GM12865 (cell line): ENCODE results near the gene EFS.
"Not testable (repeated sequence)": the region's sequence is repeated elsewhere in the genome, so short reads cannot be mapped to it uniquely, and the experiment has no call there.

Experiments
- DNase-seq: peaks from one replicate; pipeline ENCODE4 v3.0.0; 2010; ENCODE audit warnings: low read depth
- H3K4me3 ChIP-seq: 2 replicates; pipeline ENCODE4 v1.5.1; 2011; ENCODE audit warnings: mild to moderate bottlenecking, low read depth, low read length, control low read depth
- TF ChIP-seq, protein P1 (sequence below): IDR thresholded peaks from 2 replicates; pipeline ENCODE4 v1.5.1; 2011; ENCODE audit warnings: low read length, control low read depth, low read depth, inconsistent platforms; ENCODE audit not compliant: insufficient read depth; ENCODE audit errors: missing control alignments

EFS gene

DNA sequence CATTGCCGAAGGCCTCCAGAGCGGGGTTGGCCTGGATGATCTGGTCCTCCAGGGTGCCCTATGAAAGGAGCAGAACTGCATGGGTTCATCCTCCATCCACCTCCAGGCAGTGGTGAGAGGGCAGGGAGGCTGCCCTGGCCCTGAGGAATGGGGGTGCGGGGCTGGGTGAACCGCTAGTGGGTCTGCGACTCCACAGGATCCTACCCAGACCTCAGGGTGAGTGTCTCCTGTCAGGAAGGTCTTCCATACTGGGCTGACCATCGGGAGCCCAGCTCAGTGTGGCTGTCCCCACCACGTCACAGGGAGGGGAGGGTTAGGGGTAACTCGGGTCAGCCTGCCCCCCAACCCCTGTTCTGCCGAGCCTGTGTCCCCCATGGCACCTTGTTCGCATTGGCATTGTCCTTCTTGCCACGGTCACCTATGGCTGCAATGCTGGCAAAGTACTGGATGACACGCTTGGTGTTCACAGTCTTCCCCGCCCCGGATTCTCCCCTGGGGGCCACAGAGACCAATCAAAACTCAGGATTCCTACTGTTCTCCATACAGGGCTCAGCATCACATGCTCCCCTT, 39.4 kb upstream of the EFS start:
- TF ChIP-seq, protein P1, sequence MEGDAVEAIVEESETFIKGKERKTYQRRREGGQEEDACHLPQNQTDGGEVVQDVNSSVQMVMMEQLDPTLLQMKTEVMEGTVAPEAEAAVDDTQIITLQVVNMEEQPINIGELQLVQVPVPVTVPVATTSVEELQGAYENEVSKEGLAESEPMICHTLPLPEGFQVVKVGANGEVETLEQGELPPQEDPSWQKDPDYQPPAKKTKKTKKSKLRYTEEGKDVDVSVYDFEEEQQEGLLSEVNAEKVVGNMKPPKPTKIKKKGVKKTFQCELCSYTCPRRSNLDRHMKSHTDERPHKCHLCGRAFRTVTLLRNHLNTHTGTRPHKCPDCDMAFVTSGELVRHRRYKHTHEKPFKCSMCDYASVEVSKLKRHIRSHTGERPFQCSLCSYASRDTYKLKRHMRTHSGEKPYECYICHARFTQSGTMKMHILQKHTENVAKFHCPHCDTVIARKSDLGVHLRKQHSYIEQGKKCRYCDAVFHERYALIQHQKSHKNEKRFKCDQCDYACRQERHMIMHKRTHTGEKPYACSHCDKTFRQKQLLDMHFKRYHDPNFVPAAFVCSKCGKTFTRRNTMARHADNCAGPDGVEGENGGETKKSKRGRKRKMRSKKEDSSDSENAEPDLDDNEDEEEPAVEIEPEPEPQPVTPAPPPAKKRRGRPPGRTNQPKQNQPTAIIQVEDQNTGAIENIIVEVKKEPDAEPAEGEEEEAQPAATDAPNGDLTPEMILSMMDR = no peak
- no peak for DNase-seq
- no peak overlapping the region for H3K4me3 ChIP-seq

DNA sequence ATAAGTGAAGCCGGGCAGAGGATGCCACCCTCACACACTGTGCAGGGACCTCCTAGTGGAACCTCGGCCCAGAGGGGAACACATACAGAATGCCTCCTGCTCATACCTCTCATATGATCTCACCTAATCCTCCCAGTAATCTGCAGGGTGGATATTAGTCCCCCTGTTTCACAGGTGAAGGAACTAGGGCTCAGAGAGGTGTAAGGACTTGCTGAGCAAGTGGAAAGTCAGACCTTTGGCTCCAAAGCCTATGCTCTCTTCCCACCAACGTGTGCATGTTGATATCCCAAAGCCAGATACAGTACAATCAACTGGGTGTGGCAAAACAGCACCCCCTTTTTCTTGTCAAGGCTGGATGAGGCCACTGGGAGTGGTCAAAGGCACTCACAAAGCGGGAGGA, 38.9 kb upstream of the EFS start:
- no peak for DNase-seq
- H3K4me3 ChIP-seq = no peak overlapping the region
- TF ChIP-seq, protein P1 = no peak

DNA sequence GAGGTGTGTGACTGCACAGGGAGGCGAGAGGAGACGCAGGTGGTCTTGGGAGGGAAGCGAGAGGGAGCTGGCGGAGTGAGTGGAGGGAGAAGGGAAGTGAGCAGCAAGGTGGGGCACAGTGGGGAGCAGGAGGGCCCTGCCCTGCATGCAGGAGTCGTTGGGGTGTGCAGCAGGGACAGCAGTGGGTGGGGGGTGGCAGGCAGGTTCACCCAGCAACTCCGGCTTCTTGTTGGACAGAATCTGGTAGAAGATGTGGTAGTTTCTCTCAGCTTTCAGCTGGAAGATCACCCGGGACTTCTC, 38.1 kb upstream of the EFS start:
- DNase-seq = no peak
- TF ChIP-seq, protein P1 = no peak
- H3K4me3 ChIP-seq = no peak overlapping the region

DNA sequence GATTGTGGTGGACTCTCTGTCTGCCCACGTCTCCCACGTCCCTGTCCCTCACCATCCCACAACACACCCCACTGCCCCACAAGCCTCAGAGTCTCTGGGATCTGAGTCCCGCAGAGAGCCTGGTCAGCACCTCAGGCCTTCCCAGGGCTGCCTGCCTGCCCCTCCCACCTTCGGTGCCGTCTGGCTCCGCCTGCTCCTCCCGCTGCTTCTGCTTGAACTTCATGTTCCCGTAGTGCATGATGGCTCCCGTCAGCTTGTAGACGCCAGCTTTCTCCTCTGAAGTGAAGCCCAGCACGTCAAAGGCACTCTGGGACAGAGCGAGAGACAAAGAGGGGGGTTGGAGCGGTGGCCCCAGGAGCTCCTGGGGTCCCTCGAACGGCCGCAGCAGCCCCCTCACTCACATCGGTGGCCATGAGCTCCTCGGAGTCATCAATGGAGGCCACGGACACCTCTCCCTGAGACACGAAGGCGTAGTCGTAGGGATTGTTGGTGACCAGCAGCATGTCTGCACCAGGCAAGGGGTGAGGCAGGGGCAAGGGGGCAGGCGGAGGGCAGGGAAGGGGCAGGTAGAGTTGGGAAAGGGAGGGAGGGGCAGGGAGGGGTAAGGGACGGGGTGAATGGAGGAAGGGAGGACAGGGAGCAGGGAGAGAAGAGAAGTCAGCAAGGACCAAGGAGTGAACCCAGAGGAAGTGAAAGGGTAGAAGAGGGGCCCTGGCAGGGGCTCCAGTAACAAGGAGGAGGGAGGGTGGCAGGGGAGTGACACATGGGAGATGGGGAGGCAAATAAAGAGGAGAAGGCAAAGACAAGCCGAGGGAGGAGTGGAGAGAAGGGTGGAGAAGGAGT, 37.5 kb upstream of the EFS start:
- DNase-seq = no peak
- no peak overlapping the region for H3K4me3 ChIP-seq
- TF ChIP-seq, protein P1 = no peak

DNA sequence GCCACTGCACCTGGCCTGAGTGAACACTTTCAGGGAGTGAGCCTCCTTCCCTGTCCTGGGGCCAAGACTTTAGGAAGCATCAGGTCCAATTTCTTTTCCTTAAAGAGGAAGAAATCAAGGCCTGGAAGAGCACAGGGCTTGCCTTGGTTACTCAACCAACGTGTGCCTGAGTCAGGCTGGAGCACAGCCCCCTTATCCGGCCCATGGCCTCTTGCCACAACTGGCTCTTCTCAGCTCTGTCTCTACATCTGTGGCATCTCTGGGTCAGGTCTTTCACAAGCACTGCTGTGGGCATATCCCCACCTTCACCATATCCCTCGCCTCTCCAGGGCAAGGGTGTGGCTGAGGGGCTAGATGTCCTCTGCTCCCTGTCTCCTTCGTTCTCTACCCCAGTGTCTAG, 36.3 kb upstream of the EFS start:
- H3K4me3 ChIP-seq = no peak overlapping the region
- TF ChIP-seq, protein P1 = no peak
- DNase-seq = no peak

DNA sequence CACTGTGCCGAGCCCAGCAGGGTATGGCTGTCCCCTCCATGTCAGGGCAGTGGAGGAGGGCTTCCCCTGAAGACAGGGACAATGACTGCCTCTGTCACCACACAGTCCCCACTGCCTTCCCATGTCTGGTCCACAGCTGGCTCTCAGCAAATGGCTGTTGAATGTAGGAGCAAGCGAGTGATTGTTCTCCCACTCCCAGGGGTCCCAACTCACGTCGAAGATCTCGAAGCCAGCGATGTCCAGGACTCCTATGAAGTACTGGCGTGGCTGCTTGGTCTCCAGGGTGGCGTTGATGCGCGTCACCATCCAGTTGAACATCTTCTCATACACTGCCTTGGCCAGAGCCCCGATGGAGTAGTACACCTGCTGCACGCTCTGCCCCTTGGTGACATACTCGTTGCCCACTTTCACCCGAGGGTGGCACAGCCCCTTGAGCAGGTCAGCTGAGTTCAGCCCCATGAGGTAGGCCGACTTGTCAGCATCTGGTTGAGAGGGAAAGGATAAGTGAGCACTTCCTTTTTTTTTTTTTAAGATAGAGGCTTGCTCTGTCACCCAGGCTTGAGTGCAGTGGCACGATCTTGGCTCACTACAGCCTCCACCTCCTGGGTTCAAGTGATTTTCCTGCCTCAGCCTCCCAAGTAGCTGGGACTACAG, 35.7 kb upstream of the EFS start:
- not testable (repeated sequence) for DNase-seq, H3K4me3 ChIP-seq

DNA sequence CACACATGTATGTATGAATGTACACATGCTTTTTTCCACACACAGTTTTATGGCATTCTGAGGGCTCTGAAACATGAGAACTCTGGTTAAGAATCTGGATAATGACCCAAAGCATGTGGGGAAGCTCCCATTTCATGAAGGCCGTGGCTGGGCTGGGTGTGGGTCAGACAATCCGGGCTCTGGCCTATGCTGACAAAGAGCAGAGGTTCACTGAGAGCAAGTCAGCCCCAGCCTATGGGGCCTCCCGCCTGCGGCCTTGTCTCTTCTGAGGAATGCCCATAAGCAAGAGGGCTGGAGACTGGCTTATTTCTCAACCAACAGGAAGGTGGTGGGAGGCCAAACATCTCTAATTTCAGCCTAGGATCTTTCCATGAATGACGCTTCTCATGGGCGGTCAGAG, 34.6 kb upstream of the EFS start:
- TF ChIP-seq, protein P1 = no peak
- no peak overlapping the region for H3K4me3 ChIP-seq
- no peak for DNase-seq
